GM18517 (cell line): Measurements from ENCODE around the gene CCDC60.
"Not testable (repeated sequence)": the region's sequence is repeated elsewhere in the genome, so short reads cannot be mapped to it uniquely, and the experiment has no call there.

Experiments used
- ATAC-seq: cut with Tn5 transposase; IDR thresholded peaks from one replicate; pipeline ENCODE4 v1.9.1; 2021; ENCODE audit warnings: mild to moderate bottlenecking, moderate library complexity; ENCODE audit not compliant: unreplicated experiment

CCDC60 gene

GRCh38 chr12:119338593-119339363, 4.2 kb downstream of the CCDC60 start:
- no peak for ATAC-seq

- no peak for ATAC-seq
These were observed 6.0 kb downstream of the CCDC60 start for GRCh38 chr12:119340578-119340977.

GRCh38 chr12:119341020-119341419, 6.5 kb downstream of the CCDC60 start:
- no peak for ATAC-seq

GRCh38 chr12:119341988-119342387, 7.5 kb downstream of the CCDC60 start:
- no peak for ATAC-seq

- no peak for ATAC-seq
These were observed 8.6 kb downstream of the CCDC60 start for GRCh38 chr12:119343130-119343529.

GRCh38 chr12:119354172-119354571, 19.6 kb downstream of the CCDC60 start:
- ATAC-seq, result no peak

- ATAC-seq, result not testable (repeated sequence)
These were observed 25.8 kb downstream of the CCDC60 start for GRCh38 chr12:119360366-119360765.

GRCh38 chr12:119363037-119363436, 28.5 kb downstream of the CCDC60 start:
- ATAC-seq, result no peak

- no peak for ATAC-seq
These were observed 29.0 kb downstream of the CCDC60 start for GRCh38 chr12:119363490-119363889.

GRCh38 chr12:119365451-119365850, 30.9 kb downstream of the CCDC60 start:
- no peak for ATAC-seq

- no peak for ATAC-seq
These were observed 31.5 kb downstream of the CCDC60 start for GRCh38 chr12:119366007-119366406.

GRCh38 chr12:119369161-119369560, 34.6 kb downstream of the CCDC60 start:
- no peak for ATAC-seq

GRCh38 chr12:119369907-119370546, 35.5 kb downstream of the CCDC60 start:
- ATAC-seq, result no peak

GRCh38 chr12:119372540-119372939, 38.0 kb downstream of the CCDC60 start:
- no peak for ATAC-seq

GRCh38 chr12:119373001-119373400, 38.5 kb downstream of the CCDC60 start:
- no peak for ATAC-seq

GRCh38 chr12:119373666-119374065, 39.1 kb downstream of the CCDC60 start:
- ATAC-seq, result no peak

GRCh38 chr12:119374635-119375034, 40.1 kb downstream of the CCDC60 start:
- ATAC-seq, result no peak

GRCh38 chr12:119375075-119375882, 40.8 kb downstream of the CCDC60 start:
- ATAC-seq, result no peak

GRCh38 chr12:119375883-119376190, 41.3 kb downstream of the CCDC60 start:
- ATAC-seq, result no peak

GRCh38 chr12:119378903-119379302, 44.4 kb downstream of the CCDC60 start:
- no peak for ATAC-seq

GRCh38 chr12:119381471-119382235, 47.1 kb downstream of the CCDC60 start:
- no peak for ATAC-seq
